ENCODE data around the gene OASL. TPM values are rescaled to one million over a fixed set of nuclear protein-coding genes. Genes with fewer than 3 reads are reported as not detected.
"Not testable (repeated sequence)": the region's sequence is repeated elsewhere in the genome, so short reads cannot be mapped to it uniquely, and the experiment has no call there.

The OASL gene
- total RNA-seq, 1 donor from 2014 or later: 0.11 TPM

- DNase-seq (ENCODE audit: low spot score in 2 of 2, unreplicated experiment in 2 of 2): no peak
- Mint-ChIP-seq H3K27ac (no peak overlapping the region), H3K36me3 (no peaks in the 10 kb centered on the region), H3K4me1 (no peaks in the 10 kb centered on the region), H3K27me3 (ENCODE audit: low read depth) (peaks cover 29% of the 10 kb centered on the region), H3K9me3 (no peaks in the 10 kb centered on the region), H3K4me3 (no peak overlapping the region)
- TF ChIP-seq CTCF (IDR thresholded peaks at IDR 0.05; ENCODE audit: unreplicated experiment): no peak
Observed at GRCh38 chr12:121050725-121051124, 11.7 kb upstream of the OASL start.

GRCh38 chr12:121048442-121048841, 9.4 kb upstream of the OASL start:
- Mint-ChIP-seq H3K4me3 (no peak overlapping the region), H3K9me3 (no peaks in the 10 kb centered on the region), H3K27me3 (ENCODE audit: low read depth) (peaks cover 49% of the 10 kb centered on the region), H3K27ac (no peak overlapping the region), H3K36me3 (no peaks in the 10 kb centered on the region), H3K4me1 (no peaks in the 10 kb centered on the region)
- TF ChIP-seq CTCF (IDR thresholded peaks at IDR 0.05; ENCODE audit: unreplicated experiment): no peak
- DNase-seq (ENCODE audit: low spot score in 2 of 2, unreplicated experiment in 2 of 2): no peak

- not testable (repeated sequence) for H3K27ac Mint-ChIP-seq; H3K4me1 Mint-ChIP-seq; H3K4me3 Mint-ChIP-seq; H3K9me3 Mint-ChIP-seq; DNase-seq (ENCODE audit: low spot score in 2 of 2, unreplicated experiment in 2 of 2); H3K36me3 Mint-ChIP-seq
- H3K27me3 Mint-ChIP-seq (ENCODE audit: low read depth): peaks cover 58% of the 10 kb centered on the region
Observed at GRCh38 chr12:121047400-121047799, 8.4 kb upstream of the OASL start.

GRCh38 chr12:121043067-121043466, 4.0 kb upstream of the OASL start:
- no peak overlapping the region for H3K4me3 Mint-ChIP-seq
- H3K27me3 Mint-ChIP-seq (ENCODE audit: low read depth): peaks cover 62% of the 10 kb centered on the region
- H3K9me3 Mint-ChIP-seq: no peaks in the 10 kb centered on the region
- no peak overlapping the region for H3K27ac Mint-ChIP-seq
- DNase-seq (ENCODE audit: low spot score in 2 of 2, unreplicated experiment in 2 of 2): no peak
- no peaks in the 10 kb centered on the region for H3K36me3 Mint-ChIP-seq
- TF ChIP-seq CTCF (IDR thresholded peaks at IDR 0.05; ENCODE audit: unreplicated experiment): no peak
- H3K4me1 Mint-ChIP-seq: no peaks in the 10 kb centered on the region

- no peak for TF ChIP-seq CTCF (IDR thresholded peaks at IDR 0.05; ENCODE audit: unreplicated experiment)
- no peak for DNase-seq (ENCODE audit: low spot score in 2 of 2, unreplicated experiment in 2 of 2)
- H3K4me1 Mint-ChIP-seq: no peaks in the 10 kb centered on the region
Observed at GRCh38 chr12:121036810-121037326, 2.2 kb downstream of the OASL start.

GRCh38 chr12:121034616-121035305, 4.3 kb downstream of the OASL start:
- no peak for TF ChIP-seq CTCF (IDR thresholded peaks at IDR 0.05; ENCODE audit: unreplicated experiment)
- H3K27me3 Mint-ChIP-seq (ENCODE audit: low read depth): peaks cover 22% of the 10 kb centered on the region
- H3K4me1 Mint-ChIP-seq: no peaks in the 10 kb centered on the region
- H3K36me3 Mint-ChIP-seq: no peaks in the 10 kb centered on the region
- no peak overlapping the region for H3K27ac Mint-ChIP-seq
- no peak overlapping the region for H3K4me3 Mint-ChIP-seq
- no peaks in the 10 kb centered on the region for H3K9me3 Mint-ChIP-seq
- no peak for DNase-seq (ENCODE audit: low spot score in 2 of 2, unreplicated experiment in 2 of 2)

More at GRCh38 chr12:121036810-121037326, 2.2 kb downstream of the OASL start:
- Mint-ChIP-seq H3K27me3 (ENCODE audit: low read depth) (peaks cover 36% of the 10 kb centered on the region), H3K9me3 (no peaks in the 10 kb centered on the region), H3K27ac (no peak overlapping the region), H3K4me3 (no peak overlapping the region), H3K36me3 (no peaks in the 10 kb centered on the region)
